ENCODE measurements around the gene STYXL2.

STYXL2 gene

DNA sequence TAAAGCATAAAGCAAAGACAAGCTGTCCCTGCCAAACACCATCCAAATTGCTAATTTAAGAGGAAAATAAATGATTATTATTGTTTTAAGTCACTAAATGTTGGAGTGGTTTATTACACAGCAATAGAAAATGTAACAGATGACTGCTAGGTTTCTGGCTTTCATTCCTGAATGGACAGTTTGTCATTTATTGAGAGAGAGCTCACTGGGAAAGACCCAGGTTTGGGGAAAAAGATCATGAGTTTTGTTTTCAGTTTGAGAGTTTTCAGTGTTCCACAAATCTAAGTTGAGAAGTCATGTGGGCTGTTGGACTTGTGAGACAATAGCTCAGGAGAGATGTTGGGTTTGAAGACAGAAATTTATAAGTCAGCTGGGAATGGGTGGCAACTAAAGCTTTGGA is 9.1 kb upstream of the STYXL2 start:
- Histone ChIP-seq H3K9me3 (ENCODE audit: insufficient read depth, low read depth, low read length) (no peaks in the 10 kb centered on the region), H3K4me3 (ENCODE audit: low read depth, low read length) (no peak overlapping the region), H2BK12ac (ENCODE audit: low read length) (no peak overlapping the region), H3K18ac (ENCODE audit: low read length) (no peak overlapping the region), H3K36me3 (ENCODE audit: control insufficient read depth in 1 of 2, insufficient read depth in 2 of 2, low read length in 2 of 2) (no peaks in the 10 kb centered on the region), H2BK5ac (ENCODE audit: low read depth, low read length, poor library complexity) (no peak overlapping the region), H3K79me2 (ENCODE audit: control insufficient read depth, insufficient read depth, low read length, poor library complexity) (no peaks in the 10 kb centered on the region), H2AK5ac (ENCODE audit: low read length) (no peak overlapping the region), H3K27me3 (ENCODE audit: insufficient read depth, low read length) (no peaks in the 10 kb centered on the region), H3K4me2 (ENCODE audit: low read length) (no peak overlapping the region), H2AFZ (ENCODE audit: insufficient read depth, low read length, poor library complexity) (no peak overlapping the region), H3K4me1 (ENCODE audit: control insufficient read depth in 1 of 2, insufficient read depth in 2 of 2, low read length in 2 of 2) (peaks cover 14 to 18% of the 10 kb centered on the region in 2 experiments), H4K12ac (ENCODE audit: low read depth, low read length) (no peak overlapping the region), H2BK120ac (ENCODE audit: insufficient read depth, low read length, poor library complexity) (no peak overlapping the region), H3K27ac (ENCODE audit: low read depth, low read length) (no peak overlapping the region), H3K4ac (ENCODE audit: low read depth, low read length) (no peak overlapping the region), H3K23ac (ENCODE audit: low read length) (no peak overlapping the region), H4K8ac (ENCODE audit: low read depth, low read length) (no peak overlapping the region), H3K9ac (ENCODE audit: low read length) (no peak overlapping the region), H3K79me1 (ENCODE audit: low read length) (peaks cover 4% of the 10 kb centered on the region), H3K14ac (ENCODE audit: low read length) (no peak overlapping the region), H4K91ac (ENCODE audit: low read depth, low read length) (no peak overlapping the region)
- no peak for DNase-seq

DNA sequence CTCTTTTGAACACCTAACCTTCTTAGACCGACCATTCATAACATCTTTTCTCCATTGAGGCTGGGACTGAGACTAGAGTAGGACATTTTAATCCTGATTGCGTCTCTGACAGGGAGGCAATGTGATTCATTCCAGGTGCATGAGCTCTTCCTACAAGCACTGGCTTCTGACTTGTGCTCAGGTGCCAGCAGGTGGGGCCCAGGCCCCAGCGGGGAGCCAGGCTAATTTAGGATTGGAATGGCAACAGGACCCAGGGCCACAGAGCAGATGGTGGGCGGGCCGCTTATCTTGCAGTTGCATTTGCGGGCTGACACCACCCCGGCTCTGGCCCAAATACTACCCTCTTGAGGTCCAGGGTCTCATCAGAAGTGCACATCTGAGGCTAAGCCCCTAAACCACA is 7.8 kb upstream of the STYXL2 start:
- H3K4me2 ChIP-seq (ENCODE audit: low read length): no peak overlapping the region
- no peaks in the 10 kb centered on the region for H3K9me3 ChIP-seq (ENCODE audit: insufficient read depth, low read depth, low read length)
- H2BK5ac ChIP-seq (ENCODE audit: low read depth, low read length, poor library complexity): no peak overlapping the region
- H3K27ac ChIP-seq (ENCODE audit: low read depth, low read length): no peak overlapping the region
- H3K14ac ChIP-seq (ENCODE audit: low read length): no peak overlapping the region
- H2BK12ac ChIP-seq (ENCODE audit: low read length): peak overlapping the region; percentile 15
- no peak overlapping the region for H2AFZ ChIP-seq (ENCODE audit: insufficient read depth, low read length, poor library complexity)
- H2BK120ac ChIP-seq (ENCODE audit: insufficient read depth, low read length, poor library complexity): no peak overlapping the region
- no CpG with 5 or more reads among the region's 7 CpGs for WGBS (ENCODE audit: extremely low coverage, insufficient coverage, insufficient read length)
- no peak overlapping the region for H3K18ac ChIP-seq (ENCODE audit: low read length)
- H3K27me3 ChIP-seq (ENCODE audit: insufficient read depth, low read length): no peaks in the 10 kb centered on the region
- H3K36me3 ChIP-seq (ENCODE audit: control insufficient read depth in 1 of 2, insufficient read depth in 2 of 2, low read length in 2 of 2): no peaks in the 10 kb centered on the region
- peak overlapping the region; percentile 48 for H2AK5ac ChIP-seq (ENCODE audit: low read length)
- no peak overlapping the region for H4K12ac ChIP-seq (ENCODE audit: low read depth, low read length)
- H3K9ac ChIP-seq (ENCODE audit: low read length): no peak overlapping the region
- H3K4ac ChIP-seq (ENCODE audit: low read depth, low read length): no peak overlapping the region
- DNase-seq: no peak
- H3K4me3 ChIP-seq (ENCODE audit: low read depth, low read length): no peak overlapping the region
- H4K8ac ChIP-seq (ENCODE audit: low read depth, low read length): no peak overlapping the region
- H3K4me1 ChIP-seq (ENCODE audit: control insufficient read depth in 1 of 2, insufficient read depth in 2 of 2, low read length in 2 of 2): peaks cover 14 to 19% of the 10 kb centered on the region in 2 experiments
- no peak overlapping the region for H4K91ac ChIP-seq (ENCODE audit: low read depth, low read length)
- H3K79me2 ChIP-seq (ENCODE audit: control insufficient read depth, insufficient read depth, low read length, poor library complexity): no peaks in the 10 kb centered on the region
- H3K79me1 ChIP-seq (ENCODE audit: low read length): peaks cover 4% of the 10 kb centered on the region
- H3K23ac ChIP-seq (ENCODE audit: low read length): no peak overlapping the region

DNA sequence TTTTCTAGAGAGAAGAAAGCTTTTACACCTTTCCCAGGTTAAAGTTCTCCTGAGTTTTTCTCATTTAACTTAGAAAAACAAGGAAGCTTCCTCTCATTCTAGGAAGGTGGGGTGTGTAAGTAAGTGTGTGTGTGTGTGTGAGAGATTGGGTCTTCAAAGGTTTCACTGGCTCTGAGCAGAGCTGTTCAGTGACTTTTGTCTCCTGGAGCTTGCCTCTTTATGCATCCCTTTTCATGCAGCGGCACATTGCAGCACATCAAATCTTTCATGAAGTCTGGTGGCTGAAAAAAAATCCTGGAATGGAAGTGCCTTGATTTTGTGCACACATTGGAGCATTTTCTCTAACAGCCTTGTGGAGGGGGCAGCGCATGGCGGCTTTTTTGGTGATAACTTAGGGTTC is 7.1 kb upstream of the STYXL2 start:
- Histone ChIP-seq H2BK12ac (ENCODE audit: low read length) (no peak overlapping the region), H2AFZ (ENCODE audit: insufficient read depth, low read length, poor library complexity) (no peak overlapping the region), H3K79me2 (ENCODE audit: control insufficient read depth, insufficient read depth, low read length, poor library complexity) (no peaks in the 10 kb centered on the region), H2BK5ac (ENCODE audit: low read depth, low read length, poor library complexity) (no peak overlapping the region), H2BK120ac (ENCODE audit: insufficient read depth, low read length, poor library complexity) (no peak overlapping the region), H4K8ac (ENCODE audit: low read depth, low read length) (no peak overlapping the region), H3K23ac (ENCODE audit: low read length) (no peak overlapping the region), H3K4me2 (ENCODE audit: low read length) (no peak overlapping the region), H3K4ac (ENCODE audit: low read depth, low read length) (no peak overlapping the region), H3K18ac (ENCODE audit: low read length) (no peak overlapping the region), H3K79me1 (ENCODE audit: low read length) (peaks cover 4% of the 10 kb centered on the region), H3K27ac (ENCODE audit: low read depth, low read length) (no peak overlapping the region), H3K14ac (ENCODE audit: low read length) (no peak overlapping the region), H3K9me3 (ENCODE audit: insufficient read depth, low read depth, low read length) (no peaks in the 10 kb centered on the region), H4K91ac (ENCODE audit: low read depth, low read length) (no peak overlapping the region), H3K4me1 (ENCODE audit: control insufficient read depth in 1 of 2, insufficient read depth in 2 of 2, low read length in 2 of 2) (peaks cover 14 to 19% of the 10 kb centered on the region in 2 experiments), H3K4me3 (ENCODE audit: low read depth, low read length) (no peak overlapping the region), H3K36me3 (ENCODE audit: control insufficient read depth in 1 of 2, insufficient read depth in 2 of 2, low read length in 2 of 2) (no peaks in the 10 kb centered on the region), H4K12ac (ENCODE audit: low read depth, low read length) (no peak overlapping the region), H3K9ac (ENCODE audit: low read length) (no peak overlapping the region), H3K27me3 (ENCODE audit: insufficient read depth, low read length) (no peaks in the 10 kb centered on the region), H2AK5ac (ENCODE audit: low read length) (no peak overlapping the region)
- no CpG with 5 or more reads among the region's 3 CpGs for WGBS (ENCODE audit: extremely low coverage, insufficient coverage, insufficient read length)
- DNase-seq: no peak

DNA sequence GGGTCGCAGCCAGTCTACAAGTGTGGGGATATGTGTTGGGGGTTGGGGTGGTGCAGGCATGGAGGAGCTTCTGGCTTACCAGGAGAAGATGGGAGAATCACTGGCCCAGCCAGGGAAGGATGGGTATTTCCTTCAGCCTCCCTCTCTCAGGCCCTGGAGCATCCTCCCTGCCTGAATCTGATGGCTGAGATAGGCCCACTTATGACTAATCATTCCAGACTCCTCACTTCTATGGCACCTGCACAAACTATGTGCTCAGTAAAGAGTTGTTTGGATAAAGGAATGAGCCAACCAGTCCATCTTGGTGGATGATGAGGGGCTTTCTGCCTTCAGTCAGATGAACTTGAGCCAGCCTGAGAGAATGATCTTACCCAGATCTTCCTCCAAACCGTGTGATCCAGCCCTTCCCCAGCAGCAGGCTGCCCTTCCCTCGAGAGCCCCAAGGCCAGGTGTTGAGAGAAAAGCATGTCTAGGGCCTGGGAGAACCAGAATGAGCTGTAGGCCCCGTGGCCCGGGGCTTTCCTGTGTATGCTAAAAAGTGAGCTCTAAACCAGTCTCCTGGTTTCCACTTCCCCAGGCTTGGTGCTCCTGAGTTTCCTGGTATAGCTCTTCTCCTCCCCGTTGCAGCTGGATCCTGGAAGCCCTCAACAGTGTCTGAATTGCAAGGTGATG is 5.0 kb upstream of the STYXL2 start:
- WGBS (ENCODE audit: extremely low coverage, insufficient coverage, insufficient read length): no CpG with 5 or more reads among the region's 6 CpGs
- Histone ChIP-seq H4K8ac (ENCODE audit: low read depth, low read length) (no peak overlapping the region), H3K9me3 (ENCODE audit: insufficient read depth, low read depth, low read length) (no peaks in the 10 kb centered on the region), H4K12ac (ENCODE audit: low read depth, low read length) (no peak overlapping the region), H4K91ac (ENCODE audit: low read depth, low read length) (no peak overlapping the region), H2AFZ (ENCODE audit: insufficient read depth, low read length, poor library complexity) (no peak overlapping the region), H3K4me3 (ENCODE audit: low read depth, low read length) (no peak overlapping the region), H3K27me3 (ENCODE audit: insufficient read depth, low read length) (no peaks in the 10 kb centered on the region), H3K36me3 (ENCODE audit: control insufficient read depth in 1 of 2, insufficient read depth in 2 of 2, low read length in 2 of 2) (no peaks in the 10 kb centered on the region), H3K79me2 (ENCODE audit: control insufficient read depth, insufficient read depth, low read length, poor library complexity) (no peaks in the 10 kb centered on the region), H2AK5ac (ENCODE audit: low read length) (no peak overlapping the region), H3K18ac (ENCODE audit: low read length) (no peak overlapping the region), H3K27ac (ENCODE audit: low read depth, low read length) (peak overlapping the region; percentile 17), H2BK12ac (ENCODE audit: low read length) (no peak overlapping the region), H3K14ac (ENCODE audit: low read length) (no peak overlapping the region), H3K79me1 (ENCODE audit: low read length) (peaks cover 1% of the 10 kb centered on the region), H3K23ac (ENCODE audit: low read length) (no peak overlapping the region), H2BK5ac (ENCODE audit: low read depth, low read length, poor library complexity) (no peak overlapping the region), H3K4ac (ENCODE audit: low read depth, low read length) (no peak overlapping the region), H2BK120ac (ENCODE audit: insufficient read depth, low read length, poor library complexity) (no peak overlapping the region), H3K4me2 (ENCODE audit: low read length) (no peak overlapping the region), H3K4me1 (ENCODE audit: control insufficient read depth in 1 of 2, insufficient read depth in 2 of 2, low read length in 2 of 2) (peaks cover 3 to 8% of the 10 kb centered on the region in 2 experiments), H3K9ac (ENCODE audit: low read length) (no peak overlapping the region)
- peak; percentile 61 to 80 for DNase-seq

Data from trophoblast cell (in vitro differentiated cells and primary cell).